ENCODE results near the gene PCED1B. TPM values are rescaled to one million over a fixed set of nuclear protein-coding genes. Genes with fewer than 3 reads are reported as not detected.
"Not testable (repeated sequence)": the region's sequence is repeated elsewhere in the genome, so short reads cannot be mapped to it uniquely, and the experiment has no call there.

The PCED1B gene
- total RNA-seq, 1 donor from 2014 or later = 3.1 TPM

GRCh38 chr12:47276621-47277309 lies 197.3 kb downstream of the PCED1B start:
- Histone ChIP-seq H3K9me3 (ENCODE audit: low read depth) (no peaks in the 10 kb centered on the region), H3K4me2 (no peak overlapping the region), H3K4me3 (no peak overlapping the region), H3F3A (ENCODE audit: low read depth) (no peaks in the 10 kb centered on the region), H4K20me1 (ENCODE audit: low read depth) (no peaks in the 10 kb centered on the region), H3K9ac (no peak overlapping the region), H3K4me1 (peaks cover 15% of the 10 kb centered on the region), H3K27ac (no peak overlapping the region), H2AFZ (replicated peaks) (no peak overlapping the region), H3K27me3 (no peaks in the 10 kb centered on the region), H3K79me2 (ENCODE audit: low read depth) (no peaks in the 10 kb centered on the region), H3K36me3 (no peaks in the 10 kb centered on the region)
- no peak for TF ChIP-seq EZH2 (IDR thresholded peaks at IDR 0.05)
- no peak for TF ChIP-seq CTCF (IDR thresholded peaks at IDR 0.05)
- no peak for TF ChIP-seq EZH2phosphoT487 (IDR thresholded peaks at IDR 0.05)
- Mint-ChIP-seq H3K27ac (no peak overlapping the region), H3K27me3 (ENCODE audit: insufficient read depth, low read depth) (peaks cover 3% of the 10 kb centered on the region), H3K4me1 (peaks cover 24% of the 10 kb centered on the region), H3K36me3 (no peaks in the 10 kb centered on the region), H3K4me3 (no peak overlapping the region), H3K9me3 (no peaks in the 10 kb centered on the region)
- DNase-seq (ENCODE audit: low spot score) = no peak

- Mint-ChIP-seq H3K4me3 (no peak overlapping the region), H3K9me3 (no peaks in the 10 kb centered on the region), H3K4me1 (peaks cover 11% of the 10 kb centered on the region)
Observed at GRCh38 chr12:47277972-47278448, 198.6 kb downstream of the PCED1B start.

GRCh38 chr12:47279758-47280157 lies 200.3 kb downstream of the PCED1B start:
- H3K4me1 Mint-ChIP-seq; H3K79me2 ChIP-seq (ENCODE audit: low read depth); H3K4me3 Mint-ChIP-seq; H3K4me2 ChIP-seq; H3K27ac ChIP-seq; H2AFZ ChIP-seq (replicated peaks); H4K20me1 ChIP-seq (ENCODE audit: low read depth); H3K9me3 ChIP-seq (ENCODE audit: low read depth); H3K4me3 ChIP-seq; H3K27me3 Mint-ChIP-seq (ENCODE audit: insufficient read depth, low read depth); H3K9ac ChIP-seq; H3K36me3 ChIP-seq; H3K27me3 ChIP-seq; H3K36me3 Mint-ChIP-seq; H3K4me1 ChIP-seq; H3F3A ChIP-seq (ENCODE audit: low read depth); DNase-seq (ENCODE audit: low spot score); H3K27ac Mint-ChIP-seq; H3K9me3 Mint-ChIP-seq: not testable (repeated sequence)

More at GRCh38 chr12:47277972-47278448, 198.6 kb downstream of the PCED1B start:
- no peak for DNase-seq (ENCODE audit: low spot score)
- Histone ChIP-seq H3F3A (ENCODE audit: low read depth) (no peaks in the 10 kb centered on the region), H3K36me3 (no peaks in the 10 kb centered on the region), H3K79me2 (ENCODE audit: low read depth) (no peaks in the 10 kb centered on the region), H3K27ac (no peak overlapping the region), H4K20me1 (ENCODE audit: low read depth) (no peaks in the 10 kb centered on the region), H3K9ac (no peak overlapping the region), H3K4me1 (peaks cover 6% of the 10 kb centered on the region), H3K27me3 (no peaks in the 10 kb centered on the region), H3K4me2 (no peak overlapping the region), H2AFZ (replicated peaks) (no peak overlapping the region), H3K4me3 (no peak overlapping the region), H3K9me3 (ENCODE audit: low read depth) (no peaks in the 10 kb centered on the region)
- no peaks in the 10 kb centered on the region for H3K36me3 Mint-ChIP-seq
- H3K27me3 Mint-ChIP-seq (ENCODE audit: insufficient read depth, low read depth) = peaks cover 3% of the 10 kb centered on the region
- no peak overlapping the region for H3K27ac Mint-ChIP-seq
- TF ChIP-seq EZH2 (IDR thresholded peaks at IDR 0.05) = no peak
- no peak for TF ChIP-seq CTCF (IDR thresholded peaks at IDR 0.05)
- no peak for TF ChIP-seq EZH2phosphoT487 (IDR thresholded peaks at IDR 0.05)

- Histone ChIP-seq H3K36me3 (no peaks in the 10 kb centered on the region), H3K27ac (no peak overlapping the region), H3K4me1 (no peaks in the 10 kb centered on the region), H4K20me1 (ENCODE audit: low read depth) (no peaks in the 10 kb centered on the region), H3K9me3 (ENCODE audit: low read depth) (no peaks in the 10 kb centered on the region), H3K79me2 (ENCODE audit: low read depth) (no peaks in the 10 kb centered on the region), H3K4me3 (no peak overlapping the region), H3K9ac (no peak overlapping the region), H2AFZ (replicated peaks) (peak overlapping the region; percentile 4), H3K27me3 (no peaks in the 10 kb centered on the region), H3F3A (ENCODE audit: low read depth) (no peaks in the 10 kb centered on the region), H3K4me2 (no peak overlapping the region)
- Mint-ChIP-seq H3K36me3 (no peaks in the 10 kb centered on the region), H3K27ac (no peak overlapping the region), H3K27me3 (ENCODE audit: insufficient read depth, low read depth) (peaks cover 8% of the 10 kb centered on the region), H3K4me1 (peaks cover 3% of the 10 kb centered on the region), H3K4me3 (no peak overlapping the region), H3K9me3 (no peaks in the 10 kb centered on the region)
- TF ChIP-seq EZH2phosphoT487 (IDR thresholded peaks at IDR 0.05) (no peak), EZH2 (IDR thresholded peaks at IDR 0.05) (no peak), CTCF (IDR thresholded peaks at IDR 0.05) (no peak)
- DNase-seq (ENCODE audit: low spot score) = no peak
Observed at GRCh38 chr12:47280543-47281300, 201.3 kb downstream of the PCED1B start.

All from neural progenitor cell (in vitro differentiated cells).